Aorta (tissue), 5 donors: ENCODE results near the gene CD6. TPM values are rescaled to one million over a fixed set of nuclear protein-coding genes. Genes with fewer than 3 reads are reported as not detected.

Source experiments
- ATAC-seq: fragments of 200-7000 bp; cut with Tn5 transposase; one replicate; pipeline ENCODE4 v1.9.1; 2022; ENCODE audit warnings: moderate library complexity; ENCODE audit not compliant: low FRiP score
- DNase-seq, 2 donors: peaks; one replicate each; pipeline ENCODE4 v3.0.0-alpha.2; 2020
- H3K27ac ChIP-seq, 2 donors: one replicate each; pipeline ENCODE4 v1.5.1; 2013; ENCODE audit warnings: low read length in 2 of 2, mild to moderate bottlenecking in 2 of 2, moderate library complexity in 2 of 2, control low read depth in 1 of 2, inconsistent platforms in 1 of 2, low read depth in 1 of 2
- H3K27me3 ChIP-seq, 2 donors: one replicate each; pipeline ENCODE4 v1.6.1; 2013; ENCODE audit warnings: control low read depth in 1 of 2, low read length in 1 of 2, mild to moderate bottlenecking in 1 of 2, moderate library complexity in 1 of 2; ENCODE audit not compliant: insufficient read depth in 2 of 2, control insufficient read depth in 1 of 2
- H3K36me3 ChIP-seq, 2 donors: one replicate each; pipeline ENCODE4 v1.6.1; 2013; ENCODE audit warnings: control low read depth in 1 of 2, low read length in 1 of 2, mild to moderate bottlenecking in 1 of 2; ENCODE audit not compliant: insufficient read depth in 2 of 2, control insufficient read depth in 1 of 2
- H3K4me1 ChIP-seq, 2 donors: one replicate each; pipeline ENCODE4 v1.6.1; 2013; ENCODE audit warnings: low read length in 2 of 2, control low read depth in 1 of 2, mild to moderate bottlenecking in 1 of 2, moderate library complexity in 1 of 2; ENCODE audit not compliant: insufficient read depth in 2 of 2, control insufficient read depth in 1 of 2
- H3K4me3 ChIP-seq, 2 donors: one replicate each; pipeline ENCODE4 v1.5.1; 2013; ENCODE audit warnings: low read length in 2 of 2, control low read depth in 1 of 2, mild to moderate bottlenecking in 1 of 2
- H3K9me3 ChIP-seq: one replicate; pipeline ENCODE4 v1.6.1; 2013; ENCODE audit warnings: mild to moderate bottlenecking, low read length; ENCODE audit not compliant: control insufficient read depth
- WGBS, 2 donors: extraction: QIAGEN DNeasy Blood & Tissue Kit; methylation state at CpG; one replicate each; pipeline ENCODE4 v1.1.7; 2013; 5-methylcytosine and 5-hydroxymethylcytosine counted together
- intact Hi-C, 2 donors: fragments of 100-400 bp; cut with DNase I; formaldehyde crosslinking; loops; one replicate each; pipeline versions ENCODE4 v1.14.2 to v1.15.0; 2022
- polyA plus RNA-seq, 2 donors: library from polyadenylated mRNA; stranded (reverse); fragments of 200-250 nt; gene quantifications; one replicate each; pipeline ENCODE4 v1.2.3, GENCODE V29; 2013
- total RNA-seq, 2 donors: library from RNA; stranded (reverse); fragmentation: NEBNext Ultra II Directional; extraction: Animal tissue kit (Norgen Biotek cat#: 25700); gene quantifications; one replicate each; pipeline ENCODE4 v1.2.1, GENCODE V29; 2021
- donor health status: healthy with polysubstance abuse.
- donor health status: Bipolar disorder and iron deficiency.
- donor health status: DM: no; HTN: no; CAD: no.
- donor health status: DM: no; HTN: no; CAD: no.
- donor health status: DM: yes; HTN: yes; CAD: no.

CD6 gene
- total and polyA plus RNA-seq, 4 donors = 1.3 to 2.2 (median 1.4) TPM

DNA sequence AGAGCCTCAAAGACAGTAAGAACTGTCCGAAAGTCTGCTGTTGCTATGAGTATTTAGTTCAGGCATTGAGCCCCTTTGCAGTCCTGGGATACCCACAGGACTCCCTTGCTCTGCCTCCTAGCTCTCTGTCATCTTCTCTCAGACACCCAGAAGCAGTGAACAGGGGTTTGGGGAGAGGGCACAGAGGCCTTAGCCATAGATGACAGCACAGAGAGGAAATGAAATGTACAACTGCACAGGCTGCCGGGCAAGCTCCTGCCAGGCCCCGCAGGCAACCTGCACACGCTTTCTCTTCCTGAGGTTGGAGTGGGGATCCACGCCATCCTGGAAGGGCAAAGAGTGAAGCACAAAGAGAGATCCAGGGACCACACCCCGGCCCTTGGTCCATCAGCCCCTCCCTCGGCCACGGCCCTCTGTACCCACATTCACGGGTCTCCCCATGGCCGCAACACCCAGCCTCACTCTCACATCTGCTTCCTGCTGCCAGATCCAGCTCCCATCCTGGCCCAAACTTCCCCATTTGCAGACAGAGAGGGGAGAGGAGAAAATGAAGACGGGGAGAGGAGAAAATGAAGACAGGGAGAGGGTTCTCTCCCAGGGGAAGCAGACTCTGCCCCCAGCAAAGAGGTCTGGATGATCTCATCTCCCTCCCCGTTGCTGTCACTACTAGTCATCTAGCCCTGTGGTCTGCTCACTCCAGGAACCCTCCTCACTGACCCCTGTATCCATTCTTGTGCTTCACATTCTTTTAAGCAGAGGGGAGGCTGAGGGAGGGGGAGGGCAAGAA, 40.7 kb downstream of the CD6 start:
- H3K9me3 ChIP-seq = no peaks in the 10 kb centered on the region
- no peaks in the 10 kb centered on the region for H3K27me3 ChIP-seq
- no peak overlapping the region for H3K4me3 ChIP-seq
- no peak for ATAC-seq
- H3K36me3 ChIP-seq = no peaks in the 10 kb centered on the region
- H3K27ac ChIP-seq = no peak overlapping the region
- intact Hi-C loops = no loop called here
- no peaks in the 10 kb centered on the region for H3K4me1 ChIP-seq
- DNase-seq = no peak
- 68 to 69% methylated on average over 12 of the region's 12 CpGs for WGBS, 2 donors

GRCh38 chr11:61012737-61013215, 41.3 kb downstream of the CD6 start:
- DNase-seq = no peak
- H3K9me3 ChIP-seq = no peaks in the 10 kb centered on the region
- H3K36me3 ChIP-seq = no peaks in the 10 kb centered on the region
- no peak overlapping the region for H3K27ac ChIP-seq
- no peak for ATAC-seq
- no peaks in the 10 kb centered on the region for H3K4me1 ChIP-seq
- H3K27me3 ChIP-seq = no peaks in the 10 kb centered on the region
- intact Hi-C loops = no loop called here
- no peak overlapping the region for H3K4me3 ChIP-seq
- WGBS, 2 donors = 90 to 91% methylated on average over 6 of the region's 6 CpGs

DNA sequence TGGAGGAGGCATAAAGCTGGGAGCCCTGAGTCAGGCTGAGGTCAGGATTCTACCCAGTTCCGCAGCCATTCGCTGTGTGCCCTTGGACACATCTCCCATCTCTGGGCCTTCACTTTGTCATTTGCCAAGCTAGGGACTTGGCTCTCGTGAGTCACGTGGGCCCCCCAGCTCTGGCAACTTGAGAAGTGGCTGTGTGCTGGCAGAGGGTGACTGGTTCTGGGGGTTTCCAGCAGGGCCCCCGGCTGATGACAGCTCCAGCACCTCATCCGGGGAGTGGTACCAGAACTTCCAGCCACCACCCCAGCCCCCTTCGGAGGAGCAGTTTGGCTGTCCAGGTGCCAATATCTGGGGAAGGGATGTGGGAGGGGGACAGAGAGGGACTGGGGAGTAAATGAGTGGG, 46.6 kb downstream of the CD6 start:
- WGBS, 2 donors = 70 to 72% methylated on average over 7 of the region's 7 CpGs
- DNase-seq = no peak
- intact Hi-C loops = no loop called here
- peaks cover 3% of the 10 kb centered on the region for H3K9me3 ChIP-seq
- ATAC-seq = no peak
- H3K27ac ChIP-seq = no peak overlapping the region
- H3K4me1 ChIP-seq = no peaks in the 10 kb centered on the region
- no peak overlapping the region for H3K4me3 ChIP-seq
- no peaks in the 10 kb centered on the region for H3K27me3 ChIP-seq
- H3K36me3 ChIP-seq = no peaks in the 10 kb centered on the region

DNA sequence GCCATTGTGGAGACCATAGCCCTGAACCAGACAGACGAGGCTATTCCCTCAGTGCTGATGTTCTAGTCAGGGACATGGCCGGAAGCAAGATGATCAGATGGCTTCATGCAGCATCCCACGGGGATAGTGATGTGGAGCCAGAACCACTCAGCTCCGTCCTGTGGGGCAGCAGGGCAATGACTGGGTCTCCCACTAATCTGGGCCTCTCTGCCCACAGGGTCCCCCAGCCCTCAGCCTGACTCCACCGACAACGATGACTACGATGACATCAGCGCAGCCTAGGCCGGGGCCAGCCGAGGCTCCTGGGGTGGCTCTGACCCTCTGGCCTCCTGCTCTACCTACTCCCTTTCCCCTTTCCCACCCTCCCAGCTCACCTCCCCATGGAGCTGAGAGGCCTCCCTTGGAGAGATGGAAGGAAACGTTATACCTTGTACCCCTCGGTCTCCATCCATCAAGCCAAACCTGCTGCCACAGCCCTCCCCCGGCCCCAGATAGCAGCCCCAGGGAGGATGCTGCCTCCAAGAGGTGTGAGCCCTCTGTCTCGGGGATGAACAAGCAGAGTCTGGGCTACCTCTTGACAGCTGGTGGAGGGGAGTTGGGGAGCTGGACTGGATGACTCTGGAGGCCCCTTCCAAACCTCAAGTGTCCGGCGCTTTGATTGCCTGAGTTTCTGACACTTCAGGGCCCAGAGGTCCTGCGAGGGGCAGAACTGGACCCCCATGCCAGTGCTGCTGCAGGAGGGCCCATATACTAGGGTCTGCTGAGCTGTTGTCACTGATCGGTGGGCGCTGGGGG, 47.8 kb downstream of the CD6 start:
- no peaks in the 10 kb centered on the region for H3K4me1 ChIP-seq
- no peak for ATAC-seq
- DNase-seq = peak in 1 of 2 donors; percentile 53
- 82% methylated on average over 17 to 19 of the region's 19 CpGs for WGBS, 2 donors
- intact Hi-C loops = no loop called here
- no peaks in the 10 kb centered on the region for H3K27me3 ChIP-seq
- H3K9me3 ChIP-seq = peaks cover 3% of the 10 kb centered on the region
- H3K36me3 ChIP-seq = no peaks in the 10 kb centered on the region
- no peak overlapping the region for H3K27ac ChIP-seq
- no peak overlapping the region for H3K4me3 ChIP-seq

DNA sequence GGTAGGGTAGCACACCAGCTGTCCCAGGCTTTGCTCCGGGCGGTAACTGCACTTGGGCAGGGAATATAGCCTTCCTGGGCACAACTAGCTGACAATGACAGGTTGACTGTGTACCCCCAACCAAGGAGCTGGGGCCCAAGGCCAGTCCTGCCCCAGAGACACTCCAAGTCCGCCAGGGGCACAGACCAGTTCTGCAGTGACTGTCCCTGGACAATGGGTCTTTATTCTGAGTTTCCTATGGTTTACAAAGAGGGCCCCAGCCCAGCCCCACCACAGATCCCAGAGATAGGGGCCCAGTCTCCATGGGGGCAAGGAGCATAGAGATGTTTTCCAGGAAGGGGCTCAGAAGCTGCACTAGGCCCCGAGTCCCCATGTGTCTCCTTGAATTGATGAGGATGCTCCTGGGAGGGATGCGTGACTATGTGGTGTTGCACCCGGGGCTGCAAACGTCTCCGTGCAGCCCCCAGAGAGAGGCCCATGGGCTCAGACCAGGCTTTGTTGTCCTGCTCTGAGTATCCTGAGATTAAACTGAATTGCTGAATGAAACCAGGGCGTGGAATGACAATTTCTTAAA, 48.4 kb downstream of the CD6 start:
- Histone ChIP-seq H3K4me3 (no peak overlapping the region), H3K27me3 (no peaks in the 10 kb centered on the region), H3K9me3 (peaks cover 3% of the 10 kb centered on the region), H3K36me3 (no peaks in the 10 kb centered on the region), H3K4me1 (no peaks in the 10 kb centered on the region), H3K27ac (no peak overlapping the region)
- 90% methylated on average over 9 of the region's 9 CpGs for WGBS, 2 donors
- DNase-seq = peak in 1 of 2 donors; percentile 24
- no peak for ATAC-seq
- intact Hi-C loops = no loop called here

DNA sequence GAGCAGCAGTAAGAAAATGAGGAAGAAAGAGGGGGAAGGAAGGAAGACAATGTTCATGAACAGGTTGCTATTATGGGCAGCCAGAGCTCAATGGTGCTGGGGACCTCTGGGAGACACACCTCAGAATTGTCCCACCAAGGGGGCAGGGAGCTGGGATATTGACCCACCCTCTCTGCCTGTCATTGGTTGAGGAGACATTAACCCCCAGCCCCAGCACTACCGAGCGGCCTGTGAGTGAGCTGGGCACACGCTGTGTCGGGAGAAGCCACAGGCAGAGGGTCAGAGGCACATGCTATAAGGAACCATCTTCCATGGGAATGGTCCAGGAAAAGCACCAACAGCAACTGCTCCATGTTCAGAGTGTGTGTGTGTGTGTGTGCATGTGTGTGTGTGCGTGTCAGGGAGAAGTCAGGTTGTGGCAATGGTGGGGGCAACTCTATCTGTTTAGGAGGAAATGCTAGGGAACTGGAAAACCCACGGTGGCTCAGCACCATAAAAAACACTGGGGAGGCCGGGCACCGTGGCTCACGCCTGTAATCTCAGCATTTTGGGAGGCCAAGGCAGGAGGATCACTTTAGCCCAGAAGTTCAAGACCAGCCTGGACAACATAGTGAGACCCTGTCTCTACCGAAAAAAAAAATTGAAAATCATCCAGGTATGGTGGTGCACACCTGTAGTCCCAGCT, 49.2 kb downstream of the CD6 start:
- no peaks in the 10 kb centered on the region for H3K4me1 ChIP-seq
- 91 to 95% methylated on average over 10 of the region's 10 CpGs for WGBS, 2 donors
- H3K36me3 ChIP-seq = no peaks in the 10 kb centered on the region
- H3K27ac ChIP-seq = no peak overlapping the region
- no peaks in the 10 kb centered on the region for H3K27me3 ChIP-seq
- DNase-seq (peak in 1 of 2 donors; percentile 28), ATAC-seq (no peak)
- intact Hi-C loops = no loop called here
- no peak overlapping the region for H3K4me3 ChIP-seq
- peaks cover 3% of the 10 kb centered on the region for H3K9me3 ChIP-seq

GRCh38 chr11:61021661-61022212, 50.3 kb downstream of the CD6 start:
- no peaks in the 10 kb centered on the region for H3K27me3 ChIP-seq
- WGBS, 2 donors = 13 to 14% methylated on average over 13 to 14 of the region's 14 CpGs
- no peaks in the 10 kb centered on the region for H3K36me3 ChIP-seq
- intact Hi-C loops = no loop called here
- H3K4me1 ChIP-seq = no peaks in the 10 kb centered on the region
- H3K27ac ChIP-seq = no peak overlapping the region
- ATAC-seq = no peak
- no peak overlapping the region for H3K4me3 ChIP-seq
- H3K9me3 ChIP-seq = peaks cover 3% of the 10 kb centered on the region
- DNase-seq = no peak

GRCh38 chr11:61022311-61023085, 51.0 kb downstream of the CD6 start:
- ATAC-seq = no peak

More at GRCh38 chr11:61022311-61023085, 51.0 kb downstream of the CD6 start:
- DNase-seq = no peak
- Histone ChIP-seq H3K27me3 (no peaks in the 10 kb centered on the region), H3K4me3 (no peak overlapping the region), H3K9me3 (peaks cover 3% of the 10 kb centered on the region), H3K36me3 (no peaks in the 10 kb centered on the region), H3K4me1 (no peaks in the 10 kb centered on the region), H3K27ac (no peak overlapping the region)
- 45 to 57% methylated on average over 9 to 10 of the region's 10 CpGs for WGBS, 2 donors
- intact Hi-C loops = no loop called here
